ENCODE results near the gene LMO2.
A peak's percentile ranks its signal among the peaks of the same experiment; 100 is the strongest.
"Not testable (repeated sequence)": the region's sequence is repeated elsewhere in the genome, so short reads cannot be mapped to it uniquely, and the experiment has no call there.

LMO2 gene

GRCh38 chr11:33863418-33864172 is 28.3 kb downstream of the LMO2 start:
- no peak for DNase-seq (ENCODE audit: insufficient read length, low spot score)

GRCh38 chr11:33861941-33862589 is 29.8 kb downstream of the LMO2 start:
- no peak for FAIRE-seq
- no peak for DNase-seq (ENCODE audit: insufficient read length, low spot score)

More at GRCh38 chr11:33863418-33864172, 28.3 kb downstream of the LMO2 start:
- no peak for FAIRE-seq

GRCh38 chr11:33861386-33861785 is 30.5 kb downstream of the LMO2 start:
- FAIRE-seq, result no peak
- no peak for DNase-seq (ENCODE audit: insufficient read length, low spot score)

- FAIRE-seq (no peak), DNase-seq (ENCODE audit: insufficient read length, low spot score) (no peak)
These were observed 30.9 kb downstream of the LMO2 start for GRCh38 chr11:33860926-33861325.

- DNase-seq (ENCODE audit: insufficient read length, low spot score), result no peak
- no peak for FAIRE-seq
These were observed 32.6 kb downstream of the LMO2 start for GRCh38 chr11:33859306-33859705.

- peak; percentile 91 for FAIRE-seq
- peak; percentile 56 for DNase-seq (ENCODE audit: insufficient read length, low spot score)
These were observed 33.9 kb downstream of the LMO2 start for GRCh38 chr11:33857933-33858371.

- no peak for FAIRE-seq
- DNase-seq (ENCODE audit: insufficient read length, low spot score), result no peak
These were observed 36.4 kb downstream of the LMO2 start for GRCh38 chr11:33855500-33855899.

- FAIRE-seq, result no peak
- no peak for DNase-seq (ENCODE audit: insufficient read length, low spot score)
These were observed 43.0 kb downstream of the LMO2 start for GRCh38 chr11:33848717-33849390.

GRCh38 chr11:33847251-33847650 is 44.6 kb downstream of the LMO2 start:
- FAIRE-seq (no peak), DNase-seq (ENCODE audit: insufficient read length, low spot score) (no peak)

GRCh38 chr11:33844236-33844635 is 47.6 kb downstream of the LMO2 start:
- DNase-seq (ENCODE audit: insufficient read length, low spot score) (no peak), FAIRE-seq (no peak)

GRCh38 chr11:33843018-33843417 is 48.9 kb downstream of the LMO2 start:
- DNase-seq (ENCODE audit: insufficient read length, low spot score) (no peak), FAIRE-seq (no peak)

- no peak for DNase-seq (ENCODE audit: insufficient read length, low spot score)
These were observed 49.5 kb downstream of the LMO2 start for GRCh38 chr11:33842236-33842915.

GRCh38 chr11:33838234-33838633 is 53.6 kb downstream of the LMO2 start:
- not testable (repeated sequence) for DNase-seq (ENCODE audit: insufficient read length, low spot score); FAIRE-seq

More at GRCh38 chr11:33842236-33842915, 49.5 kb downstream of the LMO2 start:
- FAIRE-seq, result no peak

GRCh38 chr11:33837334-33837733 is 54.5 kb downstream of the LMO2 start:
- not testable (repeated sequence) for DNase-seq (ENCODE audit: insufficient read length, low spot score); FAIRE-seq

- DNase-seq (ENCODE audit: insufficient read length, low spot score) (no peak), FAIRE-seq (no peak)
These were observed 56.6 kb downstream of the LMO2 start for GRCh38 chr11:33835143-33835878.

- FAIRE-seq (no peak), DNase-seq (ENCODE audit: insufficient read length, low spot score) (no peak)
These were observed 59.2 kb downstream of the LMO2 start for GRCh38 chr11:33832676-33833075.

GRCh38 chr11:33830903-33831648 is 60.8 kb downstream of the LMO2 start:
- DNase-seq (ENCODE audit: insufficient read length, low spot score) (no peak), FAIRE-seq (no peak)

GRCh38 chr11:33829430-33830141 is 62.3 kb downstream of the LMO2 start:
- DNase-seq (ENCODE audit: insufficient read length, low spot score), result peak; percentile 73
- peak; percentile 92 for FAIRE-seq
